H1 (cell line): ENCODE data around the gene LRBA. TPM values are rescaled to one million over a fixed set of nuclear protein-coding genes. Genes with fewer than 3 reads are reported as not detected.

Experiments
- CTCF ChIA-PET: fragments of 300-600 bp; sonication (Branson Sonifier 250); formaldehyde crosslinking; loops from one replicate; lab custom pipeline; 2021; ENCODE audit not compliant: partially characterized antibody; lab: Charles Lee
- POLR2A ChIA-PET: fragments of 300-600 bp; sonication (Branson Sonifier 250); formaldehyde crosslinking; loops from one replicate; lab custom pipeline; 2021; ENCODE audit warnings: inconsistent platforms; ENCODE audit not compliant: partially characterized antibody; lab: Charles Lee
- DNase-seq, 2 experiments: peaks; one replicate each; pipeline versions ENCODE4 v3.0.0 to v3.0.0-alpha.2; 2010 to 2022; ENCODE audit warnings: low spot score in 2 of 2, low read depth in 1 of 2, mixed read lengths in 1 of 2
- FAIRE-seq: peaks from 2 replicates; lab custom pipeline; 2011; peaks lifted over from hg19 to GRCh38; lab: Jason Lieb, UNC
- H2AFZ ChIP-seq: 2 replicates; pipeline ENCODE4 v1.8.1; 2012; ENCODE audit warnings: low read length, inconsistent platforms
- H2AK5ac ChIP-seq: 2 replicates; pipeline ENCODE4 v1.6.1; 2013; ENCODE audit warnings: low read depth, low read length
- H2BK120ac ChIP-seq: replicated peaks from 2 replicates; pipeline ENCODE3; 2013; ENCODE audit warnings: low read depth, low read length, inconsistent platforms
- H2BK12ac ChIP-seq: 2 replicates; pipeline ENCODE4 v1.6.1; 2013; ENCODE audit warnings: low read depth, low read length
- H2BK15ac ChIP-seq: 2 replicates; pipeline ENCODE4 v1.6.1; 2013; ENCODE audit warnings: low read length
- H2BK20ac ChIP-seq: 2 replicates; pipeline ENCODE4 v1.6.1; 2013; ENCODE audit warnings: low read length
- H2BK5ac ChIP-seq: 2 replicates; pipeline ENCODE4 v1.6.1; 2013; ENCODE audit warnings: low read depth, low read length
- H3K14ac ChIP-seq: 2 replicates; pipeline ENCODE4 v1.6.1; 2013; ENCODE audit warnings: inconsistent platforms; ENCODE audit not compliant: insufficient read length
- H3K18ac ChIP-seq: 2 replicates; pipeline ENCODE4 v1.6.1; 2013; ENCODE audit warnings: low read length; ENCODE audit errors: extremely low read depth
- H3K23ac ChIP-seq: 2 replicates; pipeline ENCODE4 v1.6.1; 2013; ENCODE audit warnings: inconsistent platforms; ENCODE audit not compliant: insufficient read length
- H3K23me2 ChIP-seq: 2 replicates; pipeline ENCODE4 v1.6.1; 2013; ENCODE audit warnings: low read depth, low read length
- H3K27ac ChIP-seq: 2 replicates; pipeline ENCODE4 v1.6.1; 2011; ENCODE audit warnings: low read depth, low read length, inconsistent platforms
- H3K27me3 ChIP-seq, 4 experiments: replicated peaks in 1 of 4; 1 replicate in 1 of 4; 2 replicates in 3 of 4; pipeline versions ENCODE4 v1.6.1 to v1.8.1; 2011 to 2013; ENCODE audit warnings: low read length in 3 of 4, mild to moderate bottlenecking in 3 of 4, inconsistent platforms in 2 of 4, mixed read lengths in 2 of 4, moderate library complexity in 1 of 4; ENCODE audit not compliant: control insufficient read depth in 3 of 4, insufficient read depth in 3 of 4; ENCODE audit errors: extremely low read depth in 1 of 4
- H3K36me3 ChIP-seq, 4 experiments: 2 replicates each; pipeline versions ENCODE4 v1.6.1 to v1.8.1; 2011 to 2013; ENCODE audit warnings: mild to moderate bottlenecking in 4 of 4, low read length in 3 of 4, moderate library complexity in 2 of 4, control low read depth in 1 of 4, inconsistent platforms in 1 of 4; ENCODE audit not compliant: insufficient read depth in 4 of 4, control insufficient read depth in 2 of 4
- H3K4ac ChIP-seq: replicated peaks from 2 replicates; pipeline ENCODE3; 2013; ENCODE audit warnings: low read length, low read depth, mixed read lengths, inconsistent platforms; ENCODE audit not compliant: insufficient read length
- H3K4me1 ChIP-seq, 4 experiments: replicated peaks in 1 of 4; 1 replicate in 1 of 4; 2 replicates in 3 of 4; pipeline versions ENCODE4 v1.6.1 to v1.8.1; 2011 to 2013; ENCODE audit warnings: low read length in 3 of 4, inconsistent platforms in 2 of 4, mixed read lengths in 1 of 4; ENCODE audit not compliant: insufficient read depth in 4 of 4, control insufficient read depth in 3 of 4
- H3K4me2 ChIP-seq, 2 experiments: 2 replicates each; pipeline versions ENCODE4 v1.6.1 to v1.8.1; 2011 to 2013; ENCODE audit warnings: low read depth in 2 of 2, low read length in 2 of 2, control low read depth in 1 of 2, inconsistent platforms in 1 of 2, mild to moderate bottlenecking in 1 of 2; ENCODE audit not compliant: insufficient read depth in 1 of 2
- H3K4me3 ChIP-seq, 4 experiments: fragments of 200-600, 300-600 bp in 1 of 4; sonication (generic), shearing (Covaris generic), sonication (Bioruptor Twin) in 1 of 4; 2 replicates each; pipeline versions ENCODE4 v1.5.1 to v1.8.1; 2011 to 2016; ENCODE audit warnings: low read length in 4 of 4, low read depth in 3 of 4, control low read depth in 2 of 4, inconsistent platforms in 2 of 4, mild to moderate bottlenecking in 2 of 4, mixed read lengths in 1 of 4, moderate library complexity in 1 of 4; ENCODE audit not compliant: insufficient read depth in 2 of 4; ENCODE audit errors: extremely low read depth in 1 of 4
- H3K56ac ChIP-seq: replicated peaks from 2 replicates; pipeline ENCODE3; 2013; ENCODE audit warnings: low read depth, mild to moderate bottlenecking, mixed read lengths, low read length, inconsistent platforms; ENCODE audit not compliant: insufficient read length
- H3K79me1 ChIP-seq: 2 replicates; pipeline ENCODE4 v1.6.1; 2013; ENCODE audit warnings: low read depth, low read length, control low read depth
- H3K79me2 ChIP-seq, 2 experiments: 2 replicates each; pipeline versions ENCODE4 v1.6.1 to v1.8.1; 2012 to 2013; ENCODE audit warnings: low read length in 2 of 2, mild to moderate bottlenecking in 2 of 2, inconsistent platforms in 1 of 2; ENCODE audit not compliant: insufficient read depth in 2 of 2, control insufficient read depth in 1 of 2
- H3K9ac ChIP-seq, 4 experiments: replicated peaks in 1 of 4; 1 replicate in 1 of 4; 2 replicates in 3 of 4; pipeline versions ENCODE4 v1.6.1 to v1.8.1; 2011 to 2013; ENCODE audit warnings: low read depth in 3 of 4, low read length in 3 of 4, control low read depth in 2 of 4, mild to moderate bottlenecking in 2 of 4, moderate library complexity in 2 of 4, inconsistent platforms in 1 of 4; ENCODE audit errors: extremely low read depth in 1 of 4
- H3K9me3 ChIP-seq, 2 experiments: 2 replicates each; pipeline versions ENCODE4 v1.6.1 to v1.8.1; 2012 to 2013; ENCODE audit warnings: mild to moderate bottlenecking in 2 of 2, moderate library complexity in 2 of 2, control low read depth in 1 of 2, inconsistent platforms in 1 of 2, low read depth in 1 of 2, low read length in 1 of 2, mixed read lengths in 1 of 2; ENCODE audit not compliant: insufficient read depth in 2 of 2
- H4K20me1 ChIP-seq, 2 experiments: replicated peaks in 1 of 2; 2 replicates each; pipeline versions ENCODE3 to v1.8.1; 2011 to 2013; ENCODE audit warnings: inconsistent platforms in 2 of 2, low read length in 2 of 2, mild to moderate bottlenecking in 1 of 2; ENCODE audit not compliant: insufficient read depth in 2 of 2, control insufficient read depth in 1 of 2
- H4K5ac ChIP-seq: 2 replicates; pipeline ENCODE4 v1.6.1; 2013; ENCODE audit warnings: low read length, low read depth, mixed read lengths, inconsistent platforms; ENCODE audit not compliant: insufficient read length
- H4K8ac ChIP-seq: 2 replicates; pipeline ENCODE4 v1.8.0; 2013; ENCODE audit warnings: mild to moderate bottlenecking, moderate library complexity, low read length, inconsistent platforms; ENCODE audit not compliant: insufficient read depth; ENCODE audit errors: extremely low read depth
- H4K91ac ChIP-seq: replicated peaks from 2 replicates; pipeline ENCODE3; 2013; ENCODE audit warnings: low read length, mixed read lengths, inconsistent platforms; ENCODE audit not compliant: insufficient read length
- MAX ChIP-seq: IDR thresholded peaks from 2 replicates; pipeline ENCODE4 v1.6.1; 2012; ENCODE audit warnings: inconsistent platforms
- POLR2A ChIP-seq, 2 experiments: IDR thresholded peaks; 1 replicate in 1 of 2; 2 replicates in 1 of 2; pipeline ENCODE4 v1.6.1; 2011; ENCODE audit warnings: low read depth in 2 of 2, low read length in 2 of 2, mild to moderate bottlenecking in 2 of 2; ENCODE audit errors: control extremely low read depth in 1 of 2
- WGBS, 2 experiments: shearing (Covaris generic) in 1 of 2; methylation state at CpG; one replicate each; pipeline versions ENCODE4 v1.1.6 to v1.1.7; 2013 to 2015; ENCODE audit warnings: low lambda C conversion rate in 2 of 2, mixed read lengths in 2 of 2, inconsistent platforms in 1 of 2, low coverage in 1 of 2, missing lambda C conversion rate in 1 of 2; ENCODE audit not compliant: insufficient replicate concordance in 2 of 2, insufficient coverage in 1 of 2, insufficient read length in 1 of 2; ENCODE audit errors: extremely low coverage in 1 of 2, missing lambda C conversion rate in 1 of 2; 5-methylcytosine and 5-hydroxymethylcytosine counted together
- polyA plus RNA-seq, 7 experiments: library from polyadenylated mRNA; depleted of rRNA in 3 of 7; stranded (reverse) in 5 of 7; unstranded in 2 of 7; fragments of >200 nt in 5 of 7; fragments of 200-250 nt in 2 of 7; gene quantifications; 1 replicate in 5 of 7; 2 replicates in 1 of 7; 4 replicates in 1 of 7; pipeline versions ENCODE4 v1.2.1 to v1.2.3, GENCODE V29; 2011 to 2013; ENCODE audit warnings: missing spikeins in 2 of 7, mixed read lengths in 2 of 7
- total RNA-seq: library from RNA; stranded (reverse); fragmentation: NEBNext Ultra II Directional; extraction: Animal tissue kit (Norgen Biotek cat#: 25700); gene quantifications from 2 replicates; pipeline ENCODE4 v1.2.1, GENCODE V29; 2021

The LRBA gene
- total and polyA plus RNA-seq, 2 of the 8 experiments (the other 6 are each of a cell fraction or from before 2014, with no cell fraction given): 54.6 to 83.2 TPM

GRCh38 chr4:150588316-150588715 is 426.8 kb downstream of the LRBA start:
- Histone ChIP-seq H4K91ac (no peak overlapping the region), H3K4ac (no peak overlapping the region), H2BK12ac (no peak overlapping the region), H3K56ac (no peak overlapping the region), H3K4me3 (no peak overlapping the region), H4K5ac (no peak overlapping the region), H3K23ac (no peak overlapping the region), H2BK120ac (no peak overlapping the region), H3K27me3 (peaks cover 1 to 14% (median 7%) of the 10 kb centered on the region in 4 experiments; a peak in 6 of 7 replicates), H2BK20ac (no peak overlapping the region), H4K8ac (no peak overlapping the region), H2BK15ac (no peak overlapping the region), H2AFZ (no peak overlapping the region), H2AK5ac (no peak overlapping the region), H2BK5ac (no peak overlapping the region), H3K27ac (no peak overlapping the region), H3K18ac (no peak overlapping the region), H3K23me2 (peaks cover 6% of the 10 kb centered on the region; the same call in 1 of the 2 replicates), H3K9me3 (no peaks in the 10 kb centered on the region), H3K4me2 (no peak overlapping the region), H4K20me1 (peaks cover 2 to 6% of the 10 kb centered on the region in 2 experiments), H3K9ac (no peak overlapping the region), H3K79me1 (no peaks in the 10 kb centered on the region), H3K4me1 (peaks cover 0 to 21% (median 9%) of the 10 kb centered on the region in 4 experiments; a peak in 5 of 7 replicates), H3K79me2 (no peaks in the 10 kb centered on the region), H3K36me3 (no peaks in the 10 kb centered on the region; a peak in 2 of 8 replicates), H3K14ac (no peak overlapping the region)
- POLR2A ChIA-PET: interaction anchor here (1.7 kb wide), 1 partner anchor 9 kb away, joined by 4 read pairs; no protein-coding TSS in a partner anchor
- CTCF ChIA-PET: interaction anchor here (0.6 to 1.3 kb wide), 2 partner anchors 18 to 163 kb away, joined by 3 read pairs; no protein-coding TSS in a partner anchor
- 87% methylated on average over 1 of the region's 1 CpG; no CpG with 5 or more reads in 1 of the 2 experiments for WGBS, 2 experiments
- no peak for DNase-seq
- no peak for FAIRE-seq
- TF ChIP-seq MAX (no peak), POLR2A (IDR thresholded peaks at IDR 0.05; ENCODE audit: control extremely low read depth in 1 of 2, low read depth in 2 of 2, low read length in 2 of 2) (no peak)
